ENCODE data around the gene PEAK1.

The PEAK1 gene, protein sequence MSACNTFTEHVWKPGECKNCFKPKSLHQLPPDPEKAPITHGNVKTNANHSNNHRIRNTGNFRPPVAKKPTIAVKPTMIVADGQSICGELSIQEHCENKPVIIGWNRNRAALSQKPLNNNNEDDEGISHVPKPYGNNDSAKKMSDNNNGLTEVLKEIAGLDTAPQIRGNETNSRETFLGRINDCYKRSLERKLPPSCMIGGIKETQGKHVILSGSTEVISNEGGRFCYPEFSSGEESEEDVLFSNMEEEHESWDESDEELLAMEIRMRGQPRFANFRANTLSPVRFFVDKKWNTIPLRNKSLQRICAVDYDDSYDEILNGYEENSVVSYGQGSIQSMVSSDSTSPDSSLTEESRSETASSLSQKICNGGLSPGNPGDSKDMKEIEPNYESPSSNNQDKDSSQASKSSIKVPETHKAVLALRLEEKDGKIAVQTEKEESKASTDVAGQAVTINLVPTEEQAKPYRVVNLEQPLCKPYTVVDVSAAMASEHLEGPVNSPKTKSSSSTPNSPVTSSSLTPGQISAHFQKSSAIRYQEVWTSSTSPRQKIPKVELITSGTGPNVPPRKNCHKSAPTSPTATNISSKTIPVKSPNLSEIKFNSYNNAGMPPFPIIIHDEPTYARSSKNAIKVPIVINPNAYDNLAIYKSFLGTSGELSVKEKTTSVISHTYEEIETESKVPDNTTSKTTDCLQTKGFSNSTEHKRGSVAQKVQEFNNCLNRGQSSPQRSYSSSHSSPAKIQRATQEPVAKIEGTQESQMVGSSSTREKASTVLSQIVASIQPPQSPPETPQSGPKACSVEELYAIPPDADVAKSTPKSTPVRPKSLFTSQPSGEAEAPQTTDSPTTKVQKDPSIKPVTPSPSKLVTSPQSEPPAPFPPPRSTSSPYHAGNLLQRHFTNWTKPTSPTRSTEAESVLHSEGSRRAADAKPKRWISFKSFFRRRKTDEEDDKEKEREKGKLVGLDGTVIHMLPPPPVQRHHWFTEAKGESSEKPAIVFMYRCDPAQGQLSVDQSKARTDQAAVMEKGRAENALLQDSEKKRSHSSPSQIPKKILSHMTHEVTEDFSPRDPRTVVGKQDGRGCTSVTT (N-terminal part only)

DNA sequence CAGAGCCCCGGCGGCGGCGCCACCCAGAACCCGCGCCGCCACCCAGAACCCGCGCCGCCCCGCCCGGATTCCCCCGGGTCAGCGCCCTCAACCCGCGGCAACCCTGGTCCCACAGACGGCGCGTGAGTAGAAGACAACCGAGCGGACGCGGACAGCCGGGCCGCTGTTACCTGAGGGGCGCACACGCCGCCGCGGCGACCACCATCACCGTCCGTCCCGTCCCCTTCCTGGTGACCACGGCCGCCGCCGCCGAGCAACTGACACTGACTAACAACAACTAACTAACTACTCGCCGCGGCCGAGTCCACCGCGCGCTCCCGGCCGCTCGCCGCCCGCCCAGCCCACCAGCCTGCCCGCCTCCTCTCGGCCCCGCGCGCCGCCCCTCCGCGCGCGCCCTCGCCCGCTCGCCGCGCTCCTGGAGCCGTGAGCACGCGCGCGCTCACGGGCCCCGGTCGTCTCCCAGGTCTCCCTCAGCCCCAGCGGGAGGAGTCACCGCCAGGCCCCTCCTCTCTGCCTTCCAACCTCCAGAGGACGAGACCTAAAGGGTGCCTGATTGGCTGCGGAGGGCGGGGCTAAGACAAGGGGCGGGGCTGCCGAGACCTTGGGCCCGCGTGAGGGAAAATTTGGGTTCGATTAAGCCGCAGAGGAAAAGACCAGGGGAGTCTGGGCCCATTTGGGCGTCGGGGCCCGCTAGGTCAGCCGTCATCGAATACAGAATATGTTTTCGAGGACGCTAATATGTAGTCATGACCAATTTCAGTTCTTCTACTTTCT, at the start of gene PEAK1:
PEAK1 (minus strand) TSS at position 269 of the 774 bp plus-strand sequence. CDS start 238,178 bp downstream, outside the sequence.
- no peak for TF ChIP-seq GATA3 (IDR thresholded peaks at IDR 0.05; ENCODE audit: low read depth, low read length)
- TF ChIP-seq GATA2 (IDR thresholded peaks at IDR 0.05; ENCODE audit: low read depth, low read length), result no peak

DNA sequence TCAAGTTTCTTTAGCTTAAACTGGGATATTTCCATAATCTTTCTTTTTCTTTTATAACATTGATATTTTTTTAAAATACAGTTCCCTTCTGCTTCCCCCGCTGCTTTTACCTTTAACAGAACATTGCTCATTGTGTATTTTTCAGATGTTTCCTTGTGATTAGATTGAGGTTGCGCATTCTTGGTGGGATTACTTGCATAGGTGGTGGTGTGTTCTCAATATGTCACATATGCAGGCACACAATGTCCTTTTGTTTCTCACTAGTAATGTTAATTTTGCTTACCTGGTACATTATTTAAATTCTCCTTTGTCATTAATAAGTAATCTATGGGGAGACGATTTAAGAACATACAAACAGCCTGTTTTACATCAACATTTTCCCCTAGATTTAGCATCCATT, 49.0 kb upstream of the PEAK1 start:
- TF ChIP-seq GATA3 (IDR thresholded peaks at IDR 0.05; ENCODE audit: low read depth, low read length), result no peak

DNA sequence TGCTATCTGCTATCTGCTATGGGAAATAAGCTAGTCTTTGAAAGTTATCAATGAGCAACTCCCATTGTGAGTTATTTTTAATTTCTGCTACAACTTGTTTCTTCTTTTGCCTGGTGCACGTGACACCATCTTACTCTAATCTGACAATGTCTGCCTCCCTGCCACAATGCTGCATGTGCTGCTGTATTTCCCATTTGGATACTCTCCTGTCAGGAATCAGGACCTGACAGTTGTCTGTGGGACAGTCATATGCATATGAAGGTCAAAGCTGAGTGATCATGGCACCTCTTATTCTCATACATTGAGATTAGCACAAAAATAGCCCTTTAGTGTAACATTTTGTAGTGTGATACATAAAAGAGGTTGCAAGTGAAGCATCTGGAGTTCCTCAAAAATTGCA, 46.6 kb upstream of the PEAK1 start:
- TF ChIP-seq GATA3 (IDR thresholded peaks at IDR 0.05; ENCODE audit: low read depth, low read length) (no peak), GATA2 (IDR thresholded peaks at IDR 0.05; ENCODE audit: low read depth, low read length) (no peak)

DNA sequence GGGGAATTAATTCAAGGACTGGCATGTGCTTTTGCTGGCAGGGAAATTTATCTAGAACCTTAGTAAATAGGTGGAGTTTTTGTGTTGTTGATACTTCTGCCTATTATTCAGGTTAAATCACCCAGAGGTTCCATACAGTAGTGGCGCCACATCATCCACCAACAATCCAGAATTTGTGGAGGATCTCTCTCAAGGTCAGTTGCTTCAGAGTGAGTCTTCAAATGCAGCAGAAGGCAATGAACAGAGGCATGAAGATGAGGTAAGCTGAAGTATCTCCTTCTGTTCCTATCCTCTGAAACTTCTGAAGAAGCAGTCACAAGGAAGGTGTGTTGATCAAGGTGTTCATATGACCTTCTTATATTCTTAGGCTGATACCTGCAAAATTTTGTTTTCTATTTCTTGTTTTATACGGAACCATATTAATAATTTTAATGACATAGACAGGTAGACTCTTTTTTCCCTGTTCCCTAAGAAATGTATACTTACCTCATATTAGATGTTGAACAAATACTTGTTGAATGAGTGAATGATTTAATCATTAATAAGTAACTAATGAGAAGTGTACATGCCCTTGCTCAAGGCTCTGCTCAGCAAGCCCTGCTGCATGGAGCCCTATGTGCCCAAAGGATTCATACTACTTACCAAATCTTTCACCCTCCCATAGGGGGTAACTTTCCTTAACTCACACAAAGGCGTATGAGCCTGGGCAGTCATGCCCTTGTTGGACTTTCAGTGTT, 44.4 kb upstream of the PEAK1 start:
- TF ChIP-seq GATA2 (IDR thresholded peaks at IDR 0.05; ENCODE audit: low read depth, low read length) (no peak), GATA3 (IDR thresholded peaks at IDR 0.05; ENCODE audit: low read depth, low read length) (no peak)

DNA sequence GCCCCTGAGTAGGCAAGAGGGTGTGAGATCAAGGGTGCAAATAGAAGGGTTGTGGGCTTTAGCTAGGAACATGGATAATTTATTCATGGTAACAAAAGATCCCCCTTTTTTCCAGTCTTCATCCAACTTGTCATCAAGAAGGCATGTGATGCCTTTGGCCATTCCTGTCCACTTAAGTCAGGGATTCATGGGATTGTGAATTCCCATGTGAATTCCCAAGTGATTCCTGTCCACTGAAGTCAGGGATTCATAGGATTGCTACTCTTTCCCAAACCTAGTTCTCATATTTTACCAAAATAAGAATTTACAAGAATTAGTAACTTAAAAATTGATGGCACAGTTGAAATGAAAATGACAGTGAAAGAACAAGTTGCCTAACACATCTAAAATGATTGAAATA, 41.6 kb upstream of the PEAK1 start:
- TF ChIP-seq GATA3 (IDR thresholded peaks at IDR 0.05; ENCODE audit: low read depth, low read length) (no peak), GATA2 (IDR thresholded peaks at IDR 0.05; ENCODE audit: low read depth, low read length) (no peak)

DNA sequence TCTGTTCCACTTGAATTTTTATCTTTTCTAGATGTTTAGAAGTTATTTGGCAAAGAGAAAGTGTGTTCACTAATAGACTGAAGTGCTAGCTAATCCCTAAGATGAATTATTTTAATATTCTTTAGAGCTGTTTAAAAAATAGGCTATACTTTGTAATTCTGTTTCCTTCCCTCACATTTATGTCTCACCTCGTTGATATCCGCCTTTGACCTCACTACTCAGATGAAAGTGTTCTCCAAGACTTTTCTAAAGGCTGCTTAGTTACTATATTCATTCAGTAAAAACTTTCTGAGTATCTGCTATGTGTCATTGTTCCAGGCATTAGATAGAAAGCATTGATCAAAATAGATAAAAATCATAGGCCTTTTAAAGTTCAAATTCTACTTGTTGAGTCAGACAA, 39.1 kb upstream of the PEAK1 start:
- TF ChIP-seq GATA2 (IDR thresholded peaks at IDR 0.05; ENCODE audit: low read depth, low read length) (no peak), GATA3 (IDR thresholded peaks at IDR 0.05; ENCODE audit: low read depth, low read length) (no peak)

DNA sequence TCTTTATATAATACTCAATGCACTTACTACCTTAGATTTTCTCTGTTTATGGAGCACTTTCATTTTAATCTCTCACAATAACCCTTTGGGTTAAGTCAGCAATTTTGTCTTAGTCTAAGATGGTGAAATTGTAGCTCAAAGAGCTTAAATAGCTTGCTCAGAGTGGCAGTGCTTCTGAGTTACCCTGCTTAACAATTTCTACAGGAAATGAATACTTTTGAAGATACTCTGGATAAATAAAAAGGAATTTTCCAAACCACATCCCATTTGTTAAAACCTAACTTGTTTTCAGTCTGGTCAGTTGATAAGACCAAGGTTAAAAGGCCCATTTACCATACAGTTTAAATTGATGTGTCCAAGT, 38.0 kb upstream of the PEAK1 start:
- no peak for TF ChIP-seq GATA2 (IDR thresholded peaks at IDR 0.05; ENCODE audit: low read depth, low read length)
- no peak for TF ChIP-seq GATA3 (IDR thresholded peaks at IDR 0.05; ENCODE audit: low read depth, low read length)

DNA sequence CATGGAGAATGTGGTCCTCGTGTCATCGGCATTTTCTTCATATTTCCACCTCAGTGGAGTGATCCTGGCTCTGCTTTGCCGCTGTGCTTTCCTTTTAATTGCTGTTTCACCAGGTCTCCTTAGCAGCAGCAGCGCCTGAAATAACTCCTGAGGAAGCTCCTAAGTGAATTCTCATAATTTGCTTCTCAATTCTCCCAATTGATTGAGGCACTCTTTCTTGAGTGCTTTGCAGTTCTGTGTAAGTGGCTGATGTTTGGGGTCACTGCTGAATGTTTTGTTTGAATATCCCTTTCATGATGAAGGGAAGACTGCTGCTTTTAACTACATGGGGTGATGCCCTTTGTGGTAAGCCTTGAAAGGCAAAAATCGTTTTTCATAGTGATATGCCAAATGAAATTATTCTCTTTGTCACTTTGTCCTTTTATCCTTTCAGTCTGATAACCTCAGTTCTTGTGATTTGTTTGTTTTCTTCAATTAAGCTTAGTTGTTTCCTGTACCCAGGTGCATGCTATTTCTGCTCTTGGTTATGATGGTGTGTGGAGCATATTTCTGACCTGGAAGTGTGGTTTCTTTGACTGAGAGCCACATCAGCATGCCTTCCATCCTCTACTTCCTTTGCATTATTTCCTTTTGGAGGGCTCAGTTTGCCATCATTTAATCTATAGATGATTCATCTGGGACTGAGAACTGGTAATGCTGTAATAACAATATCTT, 37.4 kb upstream of the PEAK1 start:
- TF ChIP-seq GATA3 (IDR thresholded peaks at IDR 0.05; ENCODE audit: low read depth, low read length) (no peak), GATA2 (IDR thresholded peaks at IDR 0.05; ENCODE audit: low read depth, low read length) (no peak)

DNA sequence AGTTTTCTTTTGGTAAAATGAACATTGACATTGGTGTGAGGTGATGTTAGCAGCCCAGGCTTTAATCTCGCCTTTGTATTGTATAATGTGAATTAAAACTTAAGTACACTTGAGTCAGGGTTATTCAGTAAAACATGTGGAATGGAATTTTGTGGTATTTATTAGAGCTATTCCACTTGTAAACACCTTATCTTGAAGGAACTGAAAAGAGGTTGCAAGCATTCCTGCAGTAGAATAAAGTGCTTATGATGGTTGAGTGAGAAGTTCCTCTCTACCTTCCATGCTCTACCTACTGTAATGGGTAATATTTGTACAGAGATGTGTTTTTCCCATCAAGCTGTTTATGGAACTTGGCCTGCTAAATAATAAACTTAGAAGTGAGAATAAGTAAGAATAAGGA, 36.8 kb upstream of the PEAK1 start:
- TF ChIP-seq GATA2 (IDR thresholded peaks at IDR 0.05; ENCODE audit: low read depth, low read length), result no peak
- no peak for TF ChIP-seq GATA3 (IDR thresholded peaks at IDR 0.05; ENCODE audit: low read depth, low read length)

DNA sequence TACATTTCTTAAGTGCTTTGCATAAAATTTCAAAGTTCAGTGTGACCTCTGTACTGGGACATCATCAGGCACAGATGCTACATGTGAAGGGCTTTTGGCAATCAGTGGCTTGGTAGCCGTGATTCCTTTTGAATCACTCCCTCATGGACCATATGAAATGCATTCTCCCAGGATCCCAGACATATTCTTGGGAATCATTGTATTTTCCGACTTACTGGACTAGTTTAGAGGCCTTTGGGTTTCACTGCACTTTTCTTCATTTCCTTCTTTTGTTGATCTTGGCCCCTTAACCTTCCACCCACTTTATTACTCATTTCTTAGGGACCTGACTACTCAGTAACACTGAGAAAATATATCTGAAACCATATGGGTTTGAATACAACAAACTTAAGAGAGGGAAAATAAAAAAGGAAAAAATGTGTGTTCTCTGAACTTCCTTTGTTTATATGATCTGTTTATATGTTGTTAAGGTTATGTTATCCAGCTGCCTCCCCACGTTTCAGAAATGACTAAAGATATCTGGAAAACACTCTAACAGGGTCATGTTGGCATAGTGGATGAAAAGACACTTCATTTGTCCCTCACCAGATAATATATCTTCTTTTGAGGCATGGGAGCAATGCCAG, 35.9 kb upstream of the PEAK1 start:
- TF ChIP-seq GATA2 (IDR thresholded peaks at IDR 0.05; ENCODE audit: low read depth, low read length) (no peak), GATA3 (IDR thresholded peaks at IDR 0.05; ENCODE audit: low read depth, low read length) (no peak)

DNA sequence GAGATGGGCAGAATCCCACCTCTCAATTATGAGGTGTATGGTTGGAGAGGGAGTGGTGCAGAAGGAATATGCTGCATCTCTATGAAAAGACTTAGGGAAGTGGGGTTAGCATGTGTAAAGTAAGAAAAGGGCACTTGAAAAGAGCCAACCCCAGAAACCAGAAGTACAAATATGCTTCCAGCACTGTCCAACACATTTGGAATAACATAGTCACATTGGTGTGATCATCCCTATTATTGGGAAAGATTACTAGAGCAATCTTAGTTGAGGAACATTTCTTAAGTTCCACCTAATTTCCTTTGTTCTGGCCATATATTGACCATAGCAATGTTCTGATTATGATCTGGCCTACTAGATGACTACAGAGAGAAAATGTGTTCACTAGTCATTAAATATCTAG, 35.0 kb upstream of the PEAK1 start:
- TF ChIP-seq GATA3 (IDR thresholded peaks at IDR 0.05; ENCODE audit: low read depth, low read length), result no peak
- TF ChIP-seq GATA2 (IDR thresholded peaks at IDR 0.05; ENCODE audit: low read depth, low read length), result no peak

DNA sequence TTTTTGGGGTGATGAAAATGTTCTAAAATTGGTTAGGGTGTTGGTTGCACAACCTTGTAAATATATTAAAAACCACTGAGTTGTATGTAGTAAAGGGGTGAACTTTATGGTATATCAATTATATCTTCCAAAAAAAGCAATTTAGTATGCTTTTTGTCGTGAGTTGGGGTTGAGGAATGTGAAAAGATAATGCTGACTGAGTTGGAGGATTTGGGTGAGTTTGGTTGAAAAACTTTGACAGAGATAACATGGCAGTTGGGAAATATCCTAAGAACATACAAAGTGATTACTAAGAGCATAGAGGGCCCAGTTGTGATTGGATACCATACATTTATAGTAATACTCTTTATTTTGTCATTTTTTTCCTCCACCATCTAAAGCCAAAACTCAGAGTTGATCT, 34.4 kb upstream of the PEAK1 start:
- TF ChIP-seq GATA2 (IDR thresholded peaks at IDR 0.05; ENCODE audit: low read depth, low read length) (no peak), GATA3 (IDR thresholded peaks at IDR 0.05; ENCODE audit: low read depth, low read length) (no peak)

All from SH-SY5Y (cell line).